Calu3 (cell line): Measurements from ENCODE around the gene SLC45A3. TPM values are rescaled to one million over a fixed set of nuclear protein-coding genes. Genes with fewer than 3 reads are reported as not detected.

ENCODE experiments used
- BruUV-seq: library from RNA; stranded (reverse); fragments of 400-500 nt; replicated peaks from 2 replicates; lab custom pipeline; 2021; lab: Mats Ljungman, UMichigan
- CTCF ChIA-PET: fragments of 300-600 bp; sonication (Branson Sonifier 250); formaldehyde crosslinking; loops from one replicate; lab custom pipeline; 2022; ENCODE audit warnings: antibody characterized with exemption; lab: Charles Lee
- DNase-seq: peaks from one replicate; pipeline ENCODE4 v3.0.0; 2022
- H3K27ac Mint-ChIP-seq: one replicate; pipeline ENCODE4 v1.8.0; 2022; ENCODE audit warnings: mixed read lengths; ENCODE audit not compliant: unreplicated experiment
- H3K27me3 Mint-ChIP-seq: one replicate; pipeline ENCODE4 v1.8.0; 2022; ENCODE audit warnings: mixed read lengths; ENCODE audit not compliant: unreplicated experiment
- H3K36me3 Mint-ChIP-seq: one replicate; pipeline ENCODE4 v1.8.0; 2022; ENCODE audit warnings: mild to moderate bottlenecking, moderate library complexity, mixed read lengths; ENCODE audit not compliant: insufficient read depth, unreplicated experiment
- H3K4me1 Mint-ChIP-seq: one replicate; pipeline ENCODE4 v1.8.0; 2022; ENCODE audit warnings: mild to moderate bottlenecking, low read depth, mixed read lengths; ENCODE audit not compliant: unreplicated experiment
- H3K4me3 Mint-ChIP-seq: one replicate; pipeline ENCODE4 v1.8.0; 2022; ENCODE audit warnings: mild to moderate bottlenecking, low read depth, moderate library complexity, mixed read lengths; ENCODE audit not compliant: unreplicated experiment
- H3K9me3 Mint-ChIP-seq: one replicate; pipeline ENCODE4 v1.8.0; 2022; ENCODE audit warnings: low read depth, mixed read lengths; ENCODE audit not compliant: unreplicated experiment
- CTCF ChIP-seq: fragments of 200-600 bp; IDR thresholded peaks from one replicate; pipeline ENCODE4 v1.8.0; 2022; ENCODE audit warnings: antibody characterized with exemption; ENCODE audit not compliant: unreplicated experiment
- intact Hi-C: fragments of 100-400 bp; cut with micrococcal nuclease; formaldehyde crosslinking; loops from one replicate; pipeline ENCODE4 v1.10.0; 2022; ENCODE audit not compliant: unreplicated experiment
- total RNA-seq: library from RNA; stranded (reverse); gene quantifications from 2 replicates; pipeline ENCODE4 v1.2.3, GENCODE V29; 2022

SLC45A3 gene
- total RNA-seq, 1 experiment from 2014 or later = 27.5 TPM

GRCh38 chr1:205627956-205628355 is 52.4 kb downstream of the SLC45A3 start:
- no TSS peak for BruUV-seq
- no peak for TF ChIP-seq CTCF

GRCh38 chr1:205626216-205626615 is 54.1 kb downstream of the SLC45A3 start:
- CTCF ChIA-PET = no interaction called here

More at GRCh38 chr1:205627956-205628355, 52.4 kb downstream of the SLC45A3 start:
- peaks cover 70% of the 10 kb centered on the region for H3K36me3 Mint-ChIP-seq
- no peak overlapping the region for H3K4me3 Mint-ChIP-seq
- no peaks in the 10 kb centered on the region for H3K9me3 Mint-ChIP-seq
- H3K27me3 Mint-ChIP-seq = no peaks in the 10 kb centered on the region
- CTCF ChIA-PET = interaction anchor here (0.5 to 1.3 kb wide), 2 partner anchors 9 to 30 kb away, joined by 3 to 4 read pairs; no protein-coding TSS in a partner anchor
- DNase-seq = no peak
- intact Hi-C loops = loop anchor here (2.0 kb wide), 1 partner anchor 27 kb away; no protein-coding TSS in a partner anchor
- peaks cover 35% of the 10 kb centered on the region for H3K4me1 Mint-ChIP-seq
- peak overlapping the region; percentile 97 for H3K27ac Mint-ChIP-seq

GRCh38 chr1:205623646-205624045 is 56.7 kb downstream of the SLC45A3 start:
- Mint-ChIP-seq H3K27ac (no peak overlapping the region), H3K36me3 (peaks cover 71% of the 10 kb centered on the region), H3K4me3 (no peak overlapping the region), H3K27me3 (no peaks in the 10 kb centered on the region), H3K4me1 (peaks cover 57% of the 10 kb centered on the region), H3K9me3 (peaks cover 3% of the 10 kb centered on the region)
- CTCF ChIA-PET = no interaction called here
- TF ChIP-seq CTCF = no peak
- no peak for DNase-seq
- no TSS peak for BruUV-seq
- intact Hi-C loops = no loop called here

More at GRCh38 chr1:205626216-205626615, 54.1 kb downstream of the SLC45A3 start:
- no TSS peak for BruUV-seq
- peaks cover 71% of the 10 kb centered on the region for H3K36me3 Mint-ChIP-seq
- peak overlapping the region; percentile 62 for H3K27ac Mint-ChIP-seq
- H3K4me3 Mint-ChIP-seq = peak overlapping the region; percentile 8
- H3K9me3 Mint-ChIP-seq = no peaks in the 10 kb centered on the region
- TF ChIP-seq CTCF = no peak
- no peaks in the 10 kb centered on the region for H3K27me3 Mint-ChIP-seq
- no peak for DNase-seq
- intact Hi-C loops = no loop called here
- peaks cover 35% of the 10 kb centered on the region for H3K4me1 Mint-ChIP-seq

GRCh38 chr1:205620269-205620668 is 60.0 kb downstream of the SLC45A3 start:
- no peak for TF ChIP-seq CTCF
- H3K27me3 Mint-ChIP-seq = no peaks in the 10 kb centered on the region
- peaks cover 3% of the 10 kb centered on the region for H3K9me3 Mint-ChIP-seq
- peak overlapping the region; percentile 86 for H3K27ac Mint-ChIP-seq
- H3K4me3 Mint-ChIP-seq = peak overlapping the region; percentile 24
- CTCF ChIA-PET = interaction anchor here (0.7 to 1.0 kb wide), 3 partner anchors 7 to 476 kb away, joined by 3 to 4 read pairs (median 3); no protein-coding TSS in a partner anchor
- no peak for DNase-seq
- no TSS peak for BruUV-seq
- peaks cover 70% of the 10 kb centered on the region for H3K36me3 Mint-ChIP-seq
- peaks cover 53% of the 10 kb centered on the region for H3K4me1 Mint-ChIP-seq
- intact Hi-C loops = no loop called here
